K562 (cell line): ENCODE measurements around the gene PMM1. TPM values are rescaled to one million over a fixed set of nuclear protein-coding genes. Genes with fewer than 3 reads are reported as not detected.
A peak's percentile ranks its signal among the peaks of the same experiment; 100 is the strongest.

Source experiments
- ATAC-seq: fragments of 200-7000 bp; cut with Tn5 transposase; 3 replicates; pipeline ENCODE4 v1.9.1; 2020; ENCODE audit warnings: moderate library complexity
- Bru-seq: library from RNA; stranded (reverse); fragments of 400-500 nt; gene quantifications from one replicate; lab custom pipeline; 2021; lab: Mats Ljungman, UMichigan
- BruChase-seq, 2 experiments: library from RNA; stranded (reverse); fragments of 400-500 nt; gene quantifications; one replicate each; lab custom pipeline; 2021; lab: Mats Ljungman, UMichigan
- BruUV-seq: library from RNA; stranded (reverse); fragments of 400-500 nt; replicated peaks from 2 replicates; lab custom pipeline; 2021; lab: Mats Ljungman, UMichigan
- CTCF ChIA-PET: fragments of 300-600 bp; formaldehyde crosslinking; extraction: SDS; loops from one replicate; lab custom pipeline; 2021; ENCODE audit warnings: low intra/inter-chr PET ratio; lab: Yijun Ruan, JAX
- POLR2A ChIA-PET: fragments of 300-600, 350-650 bp; sonication (Branson Sonifier 250); formaldehyde crosslinking; extraction: SDS; loops from one replicate; lab custom pipeline; 2021; ENCODE audit warnings: antibody characterized with exemption, inconsistent platforms; lab: Yijun Ruan, JAX
- DNase-seq, 4 experiments: peaks; one replicate each; pipeline versions ENCODE4 v3.0.0 to v3.0.0-alpha.2; 2011 to 2018; ENCODE audit warnings: low spot score in 3 of 4, mixed read lengths in 3 of 4; ENCODE audit errors: extremely low read depth in 1 of 4
- FAIRE-seq: peaks from 2 replicates; lab custom pipeline; 2011; peaks lifted over from hg19 to GRCh38; lab: Jason Lieb, UNC
- H2AFZ ChIP-seq: 2 replicates; pipeline ENCODE4 v1.6.0; 2011; ENCODE audit warnings: low read depth, low read length, control low read depth, inconsistent platforms
- H3K27ac ChIP-seq: fragments of 200-600 bp; 3 replicates; pipeline ENCODE4 v1.8.0; 2011; ENCODE audit warnings: low read depth, mild to moderate bottlenecking, control low read depth, inconsistent platforms, low read length, moderate library complexity, mixed read lengths; ENCODE audit errors: extremely low read depth
- H3K27me3 ChIP-seq, 2 experiments: fragments of 300-600 bp in 1 of 2; 2 replicates in 1 of 2; 3 replicates in 1 of 2; pipeline versions ENCODE4 v1.6.0 to v1.8.0; 2011; ENCODE audit warnings: inconsistent platforms in 2 of 2, low read length in 2 of 2, mild to moderate bottlenecking in 1 of 2, mixed read lengths in 1 of 2, moderate library complexity in 1 of 2; ENCODE audit not compliant: control insufficient read depth in 2 of 2, insufficient read depth in 2 of 2
- H3K36me3 ChIP-seq: fragments of 300-600 bp; 3 replicates; pipeline ENCODE4 v1.8.0; 2011; ENCODE audit warnings: mild to moderate bottlenecking, low read length, inconsistent platforms; ENCODE audit not compliant: control insufficient read depth, insufficient read depth
- H3K4me1 ChIP-seq, 2 experiments: fragments of 200-600 bp in 1 of 2; replicated peaks in 1 of 2; 2 replicates in 1 of 2; 3 replicates in 1 of 2; pipeline versions ENCODE4 v1.5.1 to v1.8.0; 2011; ENCODE audit warnings: inconsistent platforms in 2 of 2, low read length in 2 of 2, mild to moderate bottlenecking in 1 of 2, mixed read lengths in 1 of 2, moderate library complexity in 1 of 2; ENCODE audit not compliant: control insufficient read depth in 2 of 2, insufficient read depth in 2 of 2
- H3K4me2 ChIP-seq: 2 replicates; pipeline ENCODE4 v1.6.1; 2011; ENCODE audit warnings: low read length, control low read depth, inconsistent platforms, mixed read lengths; ENCODE audit not compliant: insufficient read depth
- H3K4me3 ChIP-seq: fragments of 200-600 bp; sonication (generic), shearing (Covaris generic); 2 replicates; pipeline ENCODE4 v1.5.1; 2016; ENCODE audit warnings: control low read depth, inconsistent platforms
- H3K79me2 ChIP-seq: fragments of 200-600 bp; 3 replicates; pipeline ENCODE4 v1.8.0; 2011; ENCODE audit warnings: low read length, inconsistent platforms; ENCODE audit not compliant: control insufficient read depth, insufficient read depth
- H3K9ac ChIP-seq, 2 experiments: 2 replicates each; pipeline versions ENCODE4 v1.6.0 to v1.6.1; 2011; ENCODE audit warnings: low read depth in 2 of 2, low read length in 2 of 2, control low read depth in 1 of 2, inconsistent platforms in 1 of 2, mild to moderate bottlenecking in 1 of 2, mixed read lengths in 1 of 2; ENCODE audit not compliant: insufficient read depth in 1 of 2
- H3K9me1 ChIP-seq: one replicate; pipeline ENCODE4 v1.6.0; 2011; ENCODE audit warnings: inconsistent platforms, mild to moderate bottlenecking, low read length, moderate library complexity; ENCODE audit not compliant: control insufficient read depth, insufficient read depth
- H3K9me3 ChIP-seq: replicated peaks from 2 replicates; pipeline ENCODE4 v1.5.1; 2011; ENCODE audit warnings: low read depth, low read length, inconsistent platforms; ENCODE audit not compliant: control insufficient read depth, insufficient read depth
- H4K20me1 ChIP-seq: replicated peaks from 2 replicates; pipeline ENCODE4 v1.6.1; 2011; ENCODE audit warnings: low read length, inconsistent platforms, mixed read lengths; ENCODE audit not compliant: control insufficient read depth, insufficient read depth
- CBX1 ChIP-seq: sonication (generic); IDR thresholded peaks from 2 replicates; pipeline ENCODE4 v1.6.1; 2016; ENCODE audit warnings: antibody characterized with exemption, low read depth, mild to moderate bottlenecking
- CREB1 ChIP-seq, 2 experiments: sonication (generic) in 1 of 2; formaldehyde crosslinking in 1 of 2; IDR thresholded peaks; 2 replicates each; pipeline versions ENCODE4 v1.6.1 to v1.8.0; 2012 to 2022; ENCODE audit warnings: inconsistent platforms in 1 of 2, mild to moderate bottlenecking in 1 of 2, missing genetic modification reagents in 1 of 2, moderate library complexity in 1 of 2
- HMGN3 ChIP-seq: IDR thresholded peaks from 2 replicates; pipeline ENCODE4 v1.6.1; 2011; ENCODE audit warnings: borderline replicate concordance, low read depth, mild to moderate bottlenecking, mixed read lengths, low read length; ENCODE audit not compliant: insufficient read length; ENCODE audit errors: extremely low read depth
- SAFB ChIP-seq: fragments of 200-400 bp; formaldehyde crosslinking; IDR thresholded peaks from 2 replicates; pipeline ENCODE4 v1.6.1; 2017; ENCODE audit warnings: low read depth, low read length, borderline replicate concordance
- SP1 ChIP-seq: sonication (generic); formaldehyde crosslinking; IDR thresholded peaks from 2 replicates; pipeline ENCODE4 v1.8.1; 2022; ENCODE audit warnings: mild to moderate bottlenecking, missing genetic modification reagents
- TRIM25 ChIP-seq: fragments of 450-650 bp; IDR thresholded peaks from 2 replicates; pipeline ENCODE4 v1.7.0; 2016; ENCODE audit warnings: borderline replicate concordance
- WGBS: fragments of 100-300 bp; shearing (Covaris generic); methylation state at CpG from one replicate; pipeline ENCODE4 v1.1.6; 2016; ENCODE audit warnings: low coverage, mixed read lengths; ENCODE audit not compliant: insufficient coverage; ENCODE audit errors: missing lambda C conversion rate; 5-methylcytosine and 5-hydroxymethylcytosine counted together
- in situ Hi-C: fragments of 300-500 bp; cut with MboI; formaldehyde crosslinking; loops from 4 replicates; pipeline ENCODE4 v1.15.0; 2018; ENCODE audit warnings: inconsistent platforms, mixed read lengths
- intact Hi-C: fragments of 100-400 bp; cut with micrococcal nuclease; formaldehyde crosslinking; loops from 2 replicates; pipeline ENCODE4 v1.14.2; 2022
- long read RNA-seq, 3 experiments: library from polyadenylated mRNA in 2 of 3; library from RNA in 1 of 3; unstranded in 2 of 3; stranded (forward) in 1 of 3; transcript quantifications; one replicate each; pipeline ENCODE4 v2.0.0, GENCODE V29; 2019 to 2022
- polyA minus RNA-seq, 3 experiments: library from RNA; depleted of rRNA, polyadenylated mRNA; stranded (reverse); fragments of >200 nt; gene quantifications; 2 replicates each; pipeline ENCODE4 v1.2.3, GENCODE V29; 2011
- polyA plus RNA-seq, 8 experiments: library from polyadenylated mRNA; depleted of rRNA in 4 of 8; stranded (reverse) in 5 of 8; unstranded in 3 of 8; fragments of >200 nt; fragmentation: Nextera tagmentation in 2 of 8; fragmentation: Illumina TruSeq in 1 of 8; extraction: Ambion mirVana in 2 of 8; extraction: Trizol in 1 of 8; gene quantifications; 2 replicates each; pipeline versions ENCODE4 v1.2.1 to v1.2.3, GENCODE V29; 2011 to 2014; ENCODE audit warnings: inconsistent platforms in 1 of 8, missing spikeins in 1 of 8
- total RNA-seq, 7 experiments: library from RNA; depleted of rRNA in 6 of 7; stranded (reverse); fragments of >200 nt in 6 of 7; fragmentation: Illumina TruSeq in 2 of 7; extraction: Trizol in 2 of 7; gene quantifications; 2 replicates each; pipeline versions ENCODE4 v1.2.1 to v1.2.3, GENCODE V29; 2011 to 2021; ENCODE audit warnings: low replicate concordance in 1 of 7
- TF ChIP-seq, protein P1 (sequence below): fragments of 450-650 bp; IDR thresholded peaks from 2 replicates; pipeline ENCODE4 v1.6.1; 2016

PMM1 gene
- total RNA-seq (2011; cell fraction: chromatin; rRNA removed; ENCODE audit: low replicate concordance), result 23.5 and 53.2 TPM in 2 replicates
- total RNA-seq (2011; cell fraction: nucleolus; rRNA removed), result 46.5 and 48.8 TPM in 2 replicates
- 33.7 and 34.2 TPM in 2 replicates for total RNA-seq (2011; cell fraction: nucleoplasm; rRNA removed)
- total RNA-seq (2014; rRNA removed) (17.9 and 20.3 TPM in 2 replicates), total RNA-seq (2014; rRNA removed; fragmentation: Illumina TruSeq; extraction: Trizol) (6.3 and 10.4 TPM in 2 replicates), total RNA-seq (2015; rRNA removed; fragmentation: Illumina TruSeq; extraction: Trizol) (10.2 and 11.1 TPM in 2 replicates), total RNA-seq (2021) (24.5 and 26.3 TPM in 2 replicates), polyA plus RNA-seq (2011; rRNA removed) (20.3 and 26.2 TPM in 2 replicates), polyA plus RNA-seq (2014; fragmentation: Illumina TruSeq; extraction: Trizol) (21.1 and 27.8 TPM in 2 replicates), polyA plus RNA-seq (2014; fragmentation: Nextera tagmentation; extraction: Ambion mirVana) (10 to 100 TPM; 17.6 to 23.8 TPM), polyA plus RNA-seq (2014; rRNA removed) (28.8 and 31.7 TPM in 2 replicates), polyA minus RNA-seq (2011; rRNA and poly(A)+ RNA removed) (10.0 and 10.3 TPM in 2 replicates), Bru-seq, nascent RNA (percentile 59 among the genes with signal in this experiment), BruChase-seq, experiment 1, labeled RNA remaining after a 2-hour chase (percentile 58 among the genes with signal in this experiment), BruChase-seq, experiment 2, labeled RNA remaining after a 6-hour chase (percentile 60 among the genes with signal in this experiment)
- polyA plus RNA-seq (2011; cell fraction: cytosol; rRNA removed), result 31.2 and 32.2 TPM in 2 replicates
- 46.1 and 57.4 TPM in 2 replicates for polyA plus RNA-seq (2011; cell fraction: nucleus; rRNA removed)
- polyA plus RNA-seq (2012), result 22.9 and 46.0 TPM in 2 replicates
- 10.3 and 11.6 TPM in 2 replicates for polyA minus RNA-seq (2011; cell fraction: cytosol; rRNA and poly(A)+ RNA removed)
- polyA minus RNA-seq (2011; cell fraction: nucleus; rRNA and poly(A)+ RNA removed), result 11.8 and 15.1 TPM in 2 replicates
- long read RNA-seq, experiment 1, transcript PMM1-201 (8 exons, 1,298 nt), result major isoform, 34 of 51 reads
- long read RNA-seq, experiment 1, partial matches to known transcripts, result 5 of 51 reads
- long read RNA-seq, experiment 1, other reads (novel, unspliced or antisense), result 12 of 51 reads
- long read RNA-seq, experiment 2, transcript PMM1-201 (8 exons, 1,298 nt), result major isoform, 22 of 32 reads
- long read RNA-seq, experiment 2, partial matches to known transcripts, result 1 of 32 reads
- long read RNA-seq, experiment 2, other reads (novel, unspliced or antisense), result 9 of 32 reads
- long read RNA-seq, experiment 3, transcript PMM1-201 (8 exons, 1,298 nt), result major isoform, 27 of 39 reads
- long read RNA-seq, experiment 3, partial matches to known transcripts, result 3 of 39 reads
- long read RNA-seq, experiment 3, other reads (novel, unspliced or antisense), result 6 of 39 reads

DNA sequence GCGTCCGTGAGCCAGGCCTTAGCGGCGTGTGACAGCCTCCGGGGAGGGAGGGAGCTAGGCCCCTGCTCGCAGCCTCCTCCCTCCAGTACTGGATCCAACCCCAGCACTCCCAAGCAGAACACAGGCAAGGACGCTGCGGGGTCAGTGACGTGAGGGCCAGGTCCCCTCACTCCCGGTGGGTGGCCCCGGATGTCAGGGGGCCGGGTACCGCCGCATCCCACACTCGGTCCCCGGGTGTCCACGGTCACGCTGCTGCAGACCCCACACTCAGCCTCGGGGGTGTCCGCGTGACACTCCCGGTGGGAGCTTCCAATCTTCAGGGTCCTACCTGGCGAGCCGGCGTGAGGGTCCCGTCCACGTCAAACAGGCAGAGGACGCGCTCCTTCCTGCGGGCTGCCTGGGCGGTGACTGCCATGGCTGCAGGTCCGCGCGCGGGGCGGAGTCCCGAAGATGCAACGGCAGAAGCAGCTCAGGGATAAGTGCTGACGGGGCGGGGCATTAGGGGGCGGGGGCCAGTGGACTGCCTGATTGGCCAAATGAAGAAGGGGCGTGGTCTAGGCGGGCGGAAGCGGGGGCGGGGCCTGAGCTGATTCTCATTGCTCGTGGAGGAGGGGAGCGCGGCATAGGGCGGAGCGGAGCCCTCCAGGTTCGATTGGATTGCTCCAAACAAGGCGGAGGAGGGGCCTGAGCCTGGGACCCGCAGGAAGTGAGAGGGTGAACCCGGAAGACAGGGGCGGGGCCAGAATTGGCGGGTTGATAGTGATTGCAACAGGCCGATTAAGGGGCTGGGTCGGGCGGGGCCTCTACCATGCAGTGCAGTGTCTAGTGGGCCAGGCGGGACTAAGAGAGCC is at the start of gene PMM1:
PMM1 (minus strand) TSS at position 450 of the 851 bp plus-strand sequence; CDS start at position 415, 35 bp downstream.
- Histone ChIP-seq H2AFZ (peak within 1 kb of the TSS; percentile 89), H3K9me3 (no peaks in the 10 kb centered on the region), H3K27ac (peak within 1 kb of the TSS; percentile 87), H3K4me2 (peak within 1 kb of the TSS; percentile 95), H3K27me3 (no peaks in the 10 kb centered on the region), H3K79me2 (peaks cover 13% of the 10 kb centered on the region), H4K20me1 (no peaks in the 10 kb centered on the region), H3K4me1 (peaks cover 11 to 24% of the 10 kb centered on the region in 2 experiments; a peak in 4 of 5 replicates), H3K4me3 (peak within 1 kb of the TSS; percentile 85), H3K9me1 (no peaks in the 10 kb centered on the region), H3K9ac (peak within 1 kb of the TSS; percentile 80 to 98), H3K36me3 (peaks cover 2% of the 10 kb centered on the region; the same call in 1 of the 3 replicates)
- peak; percentile 92 for FAIRE-seq
- no TSS peak for BruUV-seq
- intact Hi-C loops, result loop anchor here (5.0 kb wide), 1 partner anchor 47 kb away; the partner anchor contains the start of gene POLR3H
- DNase-seq, result peak; percentile 94 to 99 (median 96)
- ChIA-PET CTCF (no interaction called here), POLR2A (interaction anchor here (0.6 to 1.4 kb wide), 14 partner anchors 9 to 934 kb away, joined by 3 to 8 read pairs (median 4); no protein-coding TSS in a partner anchor)
- WGBS, result 0% methylated on average over 32 of the region's 61 CpGs
- in situ Hi-C loops, result no loop called here
- peak; percentile 97 for ATAC-seq
- peak; percentile 70; the same call in 1 of the 2 replicates for TF ChIP-seq SP1
- no peak for TF ChIP-seq TRIM25
- TF ChIP-seq, protein P1, sequence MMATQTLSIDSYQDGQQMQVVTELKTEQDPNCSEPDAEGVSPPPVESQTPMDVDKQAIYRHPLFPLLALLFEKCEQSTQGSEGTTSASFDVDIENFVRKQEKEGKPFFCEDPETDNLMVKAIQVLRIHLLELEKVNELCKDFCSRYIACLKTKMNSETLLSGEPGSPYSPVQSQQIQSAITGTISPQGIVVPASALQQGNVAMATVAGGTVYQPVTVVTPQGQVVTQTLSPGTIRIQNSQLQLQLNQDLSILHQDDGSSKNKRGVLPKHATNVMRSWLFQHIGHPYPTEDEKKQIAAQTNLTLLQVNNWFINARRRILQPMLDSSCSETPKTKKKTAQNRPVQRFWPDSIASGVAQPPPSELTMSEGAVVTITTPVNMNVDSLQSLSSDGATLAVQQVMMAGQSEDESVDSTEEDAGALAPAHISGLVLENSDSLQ, result peak; percentile 37; the same call in 1 of the 2 replicates
- peak; percentile 65; the same call in 1 of the 2 replicates for TF ChIP-seq SAFB
- TF ChIP-seq HMGN3, result peak; percentile 36
- TF ChIP-seq CREB1 (IDR thresholded peaks at IDR 0.05), result no peak
- peak; percentile 58; the same call in 1 of the 2 replicates for TF ChIP-seq CREB1 (CRISPR knock-in tag; IDR thresholded peaks at IDR 0.05)
- no peak for TF ChIP-seq CBX1
